ENCODE measurements around the gene SNRPA1. TPM values are rescaled to one million over a fixed set of nuclear protein-coding genes. Genes with fewer than 3 reads are reported as not detected.

Gene SNRPA1
- total RNA-seq, 2 donors from 2014 or later, result 21.4 to 24.9 TPM

DNA sequence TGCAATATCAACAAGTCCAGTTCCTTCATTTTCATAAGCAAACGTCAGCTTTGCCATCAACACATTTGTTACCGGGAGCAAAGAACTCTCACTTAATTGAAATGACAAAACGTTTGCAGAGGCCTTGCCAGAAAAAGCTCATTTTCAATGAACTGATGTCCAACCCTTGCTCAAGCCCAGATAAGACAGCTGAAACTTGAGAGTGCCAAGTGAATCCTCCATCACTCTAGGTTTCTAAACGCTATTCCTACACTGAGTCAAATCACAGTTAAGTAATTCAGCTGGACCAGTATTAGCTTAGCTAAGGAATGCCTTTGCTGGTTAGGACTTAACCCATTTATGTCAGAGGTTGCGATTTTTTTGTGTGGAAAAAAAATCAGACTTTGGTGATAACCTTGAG is 54.7 kb downstream of the SNRPA1 start:
- no peak overlapping the region for H3K4me3 ChIP-seq
- no peaks in the 10 kb centered on the region for H3K27me3 ChIP-seq
- H3K9me3 ChIP-seq, result no peaks in the 10 kb centered on the region
- H3K4me1 ChIP-seq, result peaks cover 0 to 64% of the 10 kb centered on the region in 2 donors
- H3K27ac ChIP-seq, result peak overlapping the region; percentile 19 to 28
- no peak for DNase-seq (ENCODE audit: low spot score)
- H3K36me3 ChIP-seq, result peaks cover under 1% of the 10 kb centered on the region
- TF ChIP-seq, protein P1, sequence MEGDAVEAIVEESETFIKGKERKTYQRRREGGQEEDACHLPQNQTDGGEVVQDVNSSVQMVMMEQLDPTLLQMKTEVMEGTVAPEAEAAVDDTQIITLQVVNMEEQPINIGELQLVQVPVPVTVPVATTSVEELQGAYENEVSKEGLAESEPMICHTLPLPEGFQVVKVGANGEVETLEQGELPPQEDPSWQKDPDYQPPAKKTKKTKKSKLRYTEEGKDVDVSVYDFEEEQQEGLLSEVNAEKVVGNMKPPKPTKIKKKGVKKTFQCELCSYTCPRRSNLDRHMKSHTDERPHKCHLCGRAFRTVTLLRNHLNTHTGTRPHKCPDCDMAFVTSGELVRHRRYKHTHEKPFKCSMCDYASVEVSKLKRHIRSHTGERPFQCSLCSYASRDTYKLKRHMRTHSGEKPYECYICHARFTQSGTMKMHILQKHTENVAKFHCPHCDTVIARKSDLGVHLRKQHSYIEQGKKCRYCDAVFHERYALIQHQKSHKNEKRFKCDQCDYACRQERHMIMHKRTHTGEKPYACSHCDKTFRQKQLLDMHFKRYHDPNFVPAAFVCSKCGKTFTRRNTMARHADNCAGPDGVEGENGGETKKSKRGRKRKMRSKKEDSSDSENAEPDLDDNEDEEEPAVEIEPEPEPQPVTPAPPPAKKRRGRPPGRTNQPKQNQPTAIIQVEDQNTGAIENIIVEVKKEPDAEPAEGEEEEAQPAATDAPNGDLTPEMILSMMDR (IDR thresholded peaks at IDR 0.05), result no peak

DNA sequence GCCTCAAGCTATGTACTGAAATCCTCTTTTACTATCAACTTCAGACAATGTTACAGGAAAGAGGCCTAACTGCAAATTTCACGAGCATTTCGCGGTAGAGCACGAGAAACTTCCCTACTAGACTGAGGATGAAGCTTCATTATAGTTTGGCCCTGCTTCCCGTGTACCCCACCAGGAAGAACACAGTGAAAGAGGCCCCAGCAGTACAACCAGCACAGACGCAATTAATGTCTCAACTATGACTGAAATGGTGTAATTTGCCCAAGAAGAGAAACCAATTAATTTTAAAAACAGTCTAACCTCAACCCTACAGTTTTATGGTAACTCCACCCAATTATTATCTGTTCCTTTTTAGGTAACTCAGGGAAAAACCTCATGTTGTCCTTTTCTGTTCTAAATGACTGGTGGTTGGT is 55.3 kb downstream of the SNRPA1 start:
- TF ChIP-seq, protein P1 (IDR thresholded peaks at IDR 0.05), result no peak
- H3K27me3 ChIP-seq, result no peaks in the 10 kb centered on the region
- DNase-seq (ENCODE audit: low spot score), result no peak
- peak overlapping the region in 1 of 2 donors; percentile 6 for H3K4me3 ChIP-seq
- H3K4me1 ChIP-seq, result peaks cover 0 to 58% of the 10 kb centered on the region in 2 donors
- peak overlapping the region; percentile 19 to 47 for H3K27ac ChIP-seq
- H3K36me3 ChIP-seq, result peaks cover 6% of the 10 kb centered on the region
- H3K9me3 ChIP-seq, result no peaks in the 10 kb centered on the region

DNA sequence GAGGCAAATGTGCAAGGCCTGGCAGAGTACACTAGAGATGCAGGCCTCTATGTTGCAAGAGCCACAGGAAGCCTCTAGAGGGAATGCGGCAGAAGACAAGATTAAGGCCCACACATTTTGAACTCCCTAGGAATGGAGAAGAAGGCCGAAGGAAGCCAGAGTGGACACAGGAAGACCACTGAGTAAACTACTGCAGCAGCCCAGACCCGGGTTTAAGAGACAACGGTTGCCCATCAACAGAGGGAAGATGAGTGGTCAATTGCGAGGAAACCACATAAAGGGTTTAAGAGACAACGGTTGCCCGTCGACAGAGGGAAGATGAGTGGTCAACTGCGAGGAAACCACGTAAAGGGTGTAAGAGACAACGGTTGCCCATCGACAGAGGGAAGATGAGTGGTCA is 57.8 kb downstream of the SNRPA1 start:
- H3K4me1 ChIP-seq, result peaks cover 0 to 46% of the 10 kb centered on the region in 2 donors
- H3K36me3 ChIP-seq, result peaks cover 22% of the 10 kb centered on the region
- DNase-seq (ENCODE audit: low spot score), result no peak
- no peaks in the 10 kb centered on the region for H3K9me3 ChIP-seq
- no peaks in the 10 kb centered on the region for H3K27me3 ChIP-seq
- H3K4me3 ChIP-seq, result no peak overlapping the region
- TF ChIP-seq, protein P1 (IDR thresholded peaks at IDR 0.05), result no peak
- no peak overlapping the region for H3K27ac ChIP-seq

DNA sequence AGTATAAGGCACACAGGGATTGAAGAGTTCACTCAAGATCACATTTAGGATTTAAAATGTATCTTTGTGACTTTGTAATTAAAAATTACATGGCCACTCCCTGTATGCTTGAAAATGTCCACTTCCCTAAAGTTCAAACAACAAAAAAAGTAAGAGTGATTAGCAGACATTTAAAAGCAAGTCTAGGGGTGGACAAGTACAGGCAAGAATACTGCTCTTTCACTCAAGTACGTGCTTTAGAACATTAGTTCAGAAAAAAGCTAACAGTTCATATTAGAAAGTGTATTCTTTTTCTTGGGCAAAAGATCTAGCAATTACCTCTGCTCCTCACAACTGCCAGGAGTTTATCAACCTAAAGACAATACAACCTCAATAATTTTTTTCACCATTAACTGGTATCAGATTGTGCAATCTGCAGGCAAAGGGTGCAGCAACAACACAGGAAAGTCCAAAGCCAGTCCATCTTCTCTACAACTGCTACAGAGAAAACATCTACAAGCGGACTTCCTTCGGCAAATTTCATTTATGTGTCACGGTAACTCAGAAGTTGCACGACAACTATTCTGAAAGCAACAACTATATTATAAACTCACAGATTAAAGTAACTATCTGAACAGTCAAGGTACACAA is 61.3 kb downstream of the SNRPA1 start:
- H3K4me1 ChIP-seq, result peaks cover 0 to 18% of the 10 kb centered on the region in 2 donors
- no peak overlapping the region for H3K27ac ChIP-seq
- peaks cover 0 to 4% of the 10 kb centered on the region in 2 donors for H3K9me3 ChIP-seq
- DNase-seq (ENCODE audit: low spot score), result no peak
- TF ChIP-seq, protein P1 (IDR thresholded peaks at IDR 0.05), result no peak
- H3K4me3 ChIP-seq, result no peak overlapping the region
- peaks cover 22% of the 10 kb centered on the region for H3K36me3 ChIP-seq
- H3K27me3 ChIP-seq, result no peaks in the 10 kb centered on the region

DNA sequence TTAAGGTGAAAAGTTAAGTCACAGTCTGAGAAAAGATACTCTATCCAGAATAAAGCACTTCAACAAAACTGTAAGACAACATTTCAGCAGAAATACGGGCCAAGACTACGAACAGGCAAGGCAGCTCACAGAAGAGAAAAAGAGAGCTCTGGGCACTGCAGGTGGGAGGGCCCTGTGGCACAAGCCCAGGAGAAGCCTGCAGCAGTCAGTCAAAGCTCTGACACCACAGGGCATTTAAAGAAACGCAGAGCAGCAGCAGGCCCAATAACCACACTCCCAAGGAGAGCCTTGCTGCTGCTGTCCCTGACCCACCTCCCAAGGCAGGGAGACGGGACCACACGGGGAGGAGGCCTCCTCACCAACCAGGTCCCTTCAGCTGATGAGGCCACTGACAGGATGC is 62.4 kb downstream of the SNRPA1 start:
- no peak for DNase-seq (ENCODE audit: low spot score)
- H3K9me3 ChIP-seq, result peaks cover 0 to 13% of the 10 kb centered on the region in 2 donors
- H3K36me3 ChIP-seq, result peaks cover 22% of the 10 kb centered on the region
- peaks cover 0 to 18% of the 10 kb centered on the region in 2 donors for H3K4me1 ChIP-seq
- no peak overlapping the region for H3K4me3 ChIP-seq
- H3K27ac ChIP-seq, result no peak overlapping the region
- no peaks in the 10 kb centered on the region for H3K27me3 ChIP-seq
- TF ChIP-seq, protein P1 (IDR thresholded peaks at IDR 0.05), result no peak

Other genes with a start within 250 kb of the SNRPA1 start
- 10 to 100 TPM; 23.1 to 26.1 TPM for gene CHSY1, start 43.2 kb downstream of the SNRPA1 start, total RNA-seq
- gene SELENOS, start 17.8 kb downstream of the SNRPA1 start, total RNA-seq, result 10 to 100 TPM; 52.4 to 60.6 TPM
- gene PCSK6, start 194.5 kb upstream of the SNRPA1 start, total RNA-seq, result 10 to 100 TPM; 14.4 to 19.9 TPM